K562 (cell line): ENCODE results near the gene SGMS1. TPM values are rescaled to one million over a fixed set of nuclear protein-coding genes. Genes with fewer than 3 reads are reported as not detected.

Experiments
- ATF7 ChIP-seq: fragments of 450-650 bp; IDR thresholded peaks from 2 replicates; pipeline ENCODE4 v1.7.1; 2014; ENCODE audit warnings: mild to moderate bottlenecking, moderate library complexity
- IFI16 ChIP-seq: fragments of 250-450 bp; sonication (Bioruptor Pico); IDR thresholded peaks from 2 replicates; pipeline ENCODE4 v2.1.2; 2022; ENCODE audit warnings: mild to moderate bottlenecking, inconsistent platforms
- NELFE ChIP-seq: IDR thresholded peaks from 2 replicates; pipeline ENCODE4 v1.6.1; 2011; ENCODE audit warnings: mild to moderate bottlenecking; ENCODE audit not compliant: insufficient read depth, insufficient read length
- NFRKB ChIP-seq: fragments of 450-650 bp; IDR thresholded peaks from 2 replicates; pipeline ENCODE4 v1.6.1; 2016; ENCODE audit warnings: low read depth
- NR2C2 ChIP-seq, 2 experiments: fragments of 200-800 bp in 1 of 2; sonication (Bioruptor generic) in 1 of 2; sonication (generic) in 1 of 2; formaldehyde crosslinking in 1 of 2; IDR thresholded peaks; 2 replicates each; pipeline versions ENCODE4 v1.6.1 to v1.8.0; 2016 to 2022; ENCODE audit warnings: mild to moderate bottlenecking in 1 of 2, missing compliant biosample characterization in 1 of 2, missing genetic modification characterization in 1 of 2, missing genetic modification reagents in 1 of 2
- PKNOX1 ChIP-seq: fragments of 450-650 bp; IDR thresholded peaks from 2 replicates; pipeline ENCODE4 v1.6.1; 2016
- POLR2B ChIP-seq: fragments of 450-650 bp; IDR thresholded peaks from 2 replicates; pipeline ENCODE4 v1.6.1; 2018; ENCODE audit warnings: low read depth; ENCODE audit not compliant: partially characterized antibody
- SREBF1 ChIP-seq: fragments of 150-350 bp; IDR thresholded peaks from 2 replicates; pipeline ENCODE4 v1.6.1; 2014; ENCODE audit warnings: antibody characterized with exemption, low read depth, low read length, borderline replicate concordance
- STAT5A ChIP-seq: IDR thresholded peaks from 2 replicates; pipeline ENCODE4 v1.6.1; 2012; ENCODE audit warnings: low read length, inconsistent platforms, borderline replicate concordance
- TEAD1 ChIP-seq, 2 experiments: fragments of 450-650 bp in 1 of 2; sonication (generic) in 1 of 2; formaldehyde crosslinking; IDR thresholded peaks; 2 replicates each; pipeline versions ENCODE4 v1.4.0 to v1.8.0; 2020 to 2022; ENCODE audit warnings: mild to moderate bottlenecking in 2 of 2, missing genetic modification reagents in 1 of 2
- ZBTB34 ChIP-seq: fragments of 250-450 bp; sonication (Bioruptor Pico); IDR thresholded peaks from 2 replicates; pipeline ENCODE4 v1.8.0; 2021; ENCODE audit warnings: mild to moderate bottlenecking, moderate library complexity
- ZFPM2 ChIP-seq: fragments of 250-450 bp; sonication (Bioruptor Pico); IDR thresholded peaks from 2 replicates; pipeline ENCODE4 v1.5.1; 2022; ENCODE audit warnings: mild to moderate bottlenecking
- ZKSCAN1 ChIP-seq: fragments of 150-350 bp; IDR thresholded peaks from 2 replicates; pipeline ENCODE4 v1.6.1; 2016; ENCODE audit warnings: low read depth, low read length
- ZNF174 ChIP-seq: fragments of 250-450 bp; sonication (Bioruptor Pico); IDR thresholded peaks from 2 replicates; pipeline ENCODE4 v1.4.0; 2020; ENCODE audit warnings: mild to moderate bottlenecking
- ZNF274 ChIP-seq: IDR thresholded peaks from 2 replicates; pipeline ENCODE4 v1.6.1; 2011; ENCODE audit warnings: low read depth, mild to moderate bottlenecking, low read length, moderate library complexity, borderline replicate concordance
- ZNF277 ChIP-seq: fragments of 250-450 bp; sonication (Bioruptor Pico); IDR thresholded peaks from 2 replicates; pipeline ENCODE4 v1.8.0; 2022; ENCODE audit warnings: inconsistent platforms, mild to moderate bottlenecking, moderate library complexity, borderline replicate concordance
- polyA plus RNA-seq, 8 experiments: library from polyadenylated mRNA; depleted of rRNA in 4 of 8; stranded (reverse) in 5 of 8; unstranded in 3 of 8; fragments of >200 nt; fragmentation: Nextera tagmentation in 2 of 8; fragmentation: Illumina TruSeq in 1 of 8; extraction: Ambion mirVana in 2 of 8; extraction: Trizol in 1 of 8; gene quantifications; 2 replicates each; pipeline versions ENCODE4 v1.2.1 to v1.2.3, GENCODE V29; 2011 to 2014; ENCODE audit warnings: inconsistent platforms in 1 of 8, missing spikeins in 1 of 8
- total RNA-seq, 7 experiments: library from RNA; depleted of rRNA in 6 of 7; stranded (reverse); fragments of >200 nt in 6 of 7; fragmentation: Illumina TruSeq in 2 of 7; extraction: Trizol in 2 of 7; gene quantifications; 2 replicates each; pipeline versions ENCODE4 v1.2.1 to v1.2.3, GENCODE V29; 2011 to 2021; ENCODE audit warnings: low replicate concordance in 1 of 7

Gene SGMS1
- total and polyA plus RNA-seq, 9 of the 15 experiments (the other 6 are each of a cell fraction or from before 2014, with no cell fraction given) = 22.6 to 232 (median 82.2) TPM

GRCh38 chr10:50556237-50557120, 67.3 kb downstream of the SGMS1 start (continued):
- TF ChIP-seq ZNF277 (CRISPR knock-in tag) = no peak
- TF ChIP-seq NFRKB = peak; percentile 11; the same call in 1 of the 2 replicates
- TF ChIP-seq ATF7 = 0 out of 2 replicates have a peak, but pooled peaks have one; percentile 13
- peak; percentile 49; the same call in 1 of the 2 replicates for TF ChIP-seq PKNOX1
- peak; percentile 38; the same call in 1 of the 2 replicates for TF ChIP-seq ZKSCAN1
- no peak for TF ChIP-seq POLR2B
- no peak for TF ChIP-seq IFI16 (CRISPR knock-in tag)
- no peak for TF ChIP-seq ZBTB34 (CRISPR knock-in tag)
- no peak for TF ChIP-seq ZNF274
- TF ChIP-seq NR2C2 (CRISPR knock-in tag; IDR thresholded peaks at IDR 0.05) = no peak
- 0 out of 2 replicates have a peak, but pooled peaks have one; percentile 30 for TF ChIP-seq NR2C2 (tag; IDR thresholded peaks at IDR 0.05)
- peak; percentile 55; the same call in 1 of the 2 replicates for TF ChIP-seq STAT5A
- no peak for TF ChIP-seq SREBF1
- TF ChIP-seq ZNF174 = no peak
- no peak for TF ChIP-seq ZFPM2 (CRISPR knock-in tag)
- 0 out of 4 replicates have a peak, but pooled peaks of 1 of the 2 experiments have one; percentile 25 for TF ChIP-seq TEAD1 (CRISPR knock-in tag; IDR thresholded peaks at IDR 0.05)
- TF ChIP-seq NELFE = no peak
